NCI-H526 (cell line): ENCODE measurements around the gene SPNS3.

Experiments
- DNase-seq, 2 experiments: peaks; one replicate each; lab custom pipeline; 2025; lab: John Stamatoyannopoulos, UW

SPNS3 gene

GRCh38 chr17:4507361-4508111 lies 73.8 kb downstream of the SPNS3 start:
- DNase-seq, result no peak

GRCh38 chr17:4508207-4508606 lies 74.5 kb downstream of the SPNS3 start:
- no peak for DNase-seq

- no peak for DNase-seq
Measured at GRCh38 chr17:4509401-4509800, 75.7 kb downstream of the SPNS3 start.

- DNase-seq, result no peak
Measured at GRCh38 chr17:4509923-4510617, 76.3 kb downstream of the SPNS3 start.

- no peak for DNase-seq
Measured at GRCh38 chr17:4510618-4510941, 76.8 kb downstream of the SPNS3 start.

GRCh38 chr17:4511199-4511932 lies 77.6 kb downstream of the SPNS3 start:
- no peak for DNase-seq

- no peak for DNase-seq
Measured at GRCh38 chr17:4512156-4513112, 78.7 kb downstream of the SPNS3 start.

GRCh38 chr17:4513113-4514032 lies 79.6 kb downstream of the SPNS3 start:
- no peak for DNase-seq

GRCh38 chr17:4514206-4514605 lies 80.5 kb downstream of the SPNS3 start:
- DNase-seq, result no peak

GRCh38 chr17:4514779-4515178 lies 81.0 kb downstream of the SPNS3 start:
- no peak for DNase-seq

GRCh38 chr17:4515501-4515900 lies 81.8 kb downstream of the SPNS3 start:
- no peak for DNase-seq

GRCh38 chr17:4516735-4517134 lies 83.0 kb downstream of the SPNS3 start:
- no peak for DNase-seq

GRCh38 chr17:4518901-4519300 lies 85.2 kb downstream of the SPNS3 start:
- no peak for DNase-seq

GRCh38 chr17:4519361-4519788 lies 85.6 kb downstream of the SPNS3 start:
- DNase-seq, result no peak

- DNase-seq, result no peak
Measured at GRCh38 chr17:4520060-4520893, 86.5 kb downstream of the SPNS3 start.

- DNase-seq, result no peak
Measured at GRCh38 chr17:4520894-4521600, 87.3 kb downstream of the SPNS3 start.

GRCh38 chr17:4522661-4523060 lies 88.9 kb downstream of the SPNS3 start:
- no peak for DNase-seq

- no peak for DNase-seq
Measured at GRCh38 chr17:4523946-4524345, 90.2 kb downstream of the SPNS3 start.

- no peak for DNase-seq
Measured at GRCh38 chr17:4525691-4526397, 92.1 kb downstream of the SPNS3 start.
